Stimulated activated CD4-positive, alpha-beta T cell treated with anti-CD3 and anti-CD28 coated beads, Interleukin-15, amount 100 ng/mL, for 24 hours (primary cell): ENCODE results near the gene BLOC1S4.
"Not testable (repeated sequence)": the region's sequence is repeated elsewhere in the genome, so short reads cannot be mapped to it uniquely, and the experiment has no call there.

Experiments used
- DNase-seq: peaks from one replicate; pipeline ENCODE4 v3.0.0-alpha.2; 2020

Gene BLOC1S4

DNA sequence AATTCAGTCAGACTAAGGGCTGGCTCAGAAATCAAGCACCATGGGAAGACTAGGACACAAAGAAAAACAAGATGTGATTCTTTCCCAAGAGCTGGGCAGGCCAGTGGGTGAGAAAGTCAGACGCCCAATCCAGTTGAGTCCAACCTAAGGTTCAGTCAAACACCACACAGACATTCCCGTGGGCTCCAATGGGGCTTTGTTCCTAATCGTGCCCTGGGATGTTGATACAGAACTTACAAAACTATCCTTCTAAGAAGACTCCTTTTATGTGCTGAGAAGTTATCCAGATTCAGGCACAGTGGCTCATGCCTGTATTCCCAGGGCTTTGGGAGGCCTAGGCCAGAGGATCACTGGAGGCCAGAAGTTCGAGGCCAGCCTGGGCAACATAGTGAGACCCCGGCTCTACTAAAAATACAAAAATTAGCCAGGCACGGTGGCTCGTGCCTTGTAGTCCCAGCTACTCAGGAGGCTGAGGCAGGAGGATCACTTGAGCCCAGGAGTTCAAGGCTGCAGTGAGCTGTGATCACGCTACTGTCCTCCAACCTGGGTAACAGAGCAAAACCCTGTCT, 3.7 kb downstream of the BLOC1S4 start:
- DNase-seq, result no peak

DNA sequence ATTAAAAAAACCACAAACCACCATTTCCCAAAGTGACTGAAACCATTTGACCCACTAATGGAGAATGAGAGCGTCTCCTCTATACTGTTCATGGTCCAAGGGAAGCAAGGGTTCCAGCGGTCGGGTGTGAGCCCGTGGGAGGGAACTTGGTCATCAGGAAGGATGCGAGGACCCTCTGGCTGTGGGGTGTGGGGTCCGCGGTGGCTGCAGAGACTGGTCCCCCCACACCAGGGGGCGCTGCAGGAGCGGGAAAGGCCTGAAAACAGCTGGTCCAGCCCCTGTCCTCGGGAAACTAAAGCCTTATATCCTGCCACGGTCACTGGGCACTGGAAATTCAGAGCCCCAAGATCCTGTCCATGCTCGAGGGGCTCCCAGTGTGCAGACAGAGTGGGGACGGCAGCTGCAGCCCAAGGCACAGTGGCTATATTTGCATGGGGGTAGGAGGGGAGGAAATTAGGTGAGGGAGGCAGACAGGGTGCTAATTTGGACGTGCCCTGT, 4.3 kb downstream of the BLOC1S4 start:
- DNase-seq, result peak; percentile 89

DNA sequence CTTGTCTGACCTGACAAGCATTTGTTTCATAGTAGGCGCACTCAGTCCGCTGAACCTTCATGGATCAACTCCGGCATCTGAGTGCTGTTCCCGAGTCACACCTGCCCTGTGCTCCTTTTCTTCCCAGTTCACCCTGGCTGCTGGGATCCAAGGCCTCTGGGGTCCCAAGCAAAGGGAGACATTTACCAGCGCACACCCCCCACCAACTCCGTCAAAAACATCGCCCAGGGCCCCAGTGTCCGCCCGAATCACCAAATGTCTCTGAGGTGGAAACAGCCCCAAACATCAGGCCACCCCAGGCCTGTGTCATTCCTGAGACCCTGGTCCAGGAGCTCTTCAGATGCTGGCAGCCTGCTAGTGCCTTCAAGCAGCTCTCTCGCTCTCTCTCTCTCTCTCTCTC, 5.1 kb downstream of the BLOC1S4 start:
- DNase-seq, result no peak

DNA sequence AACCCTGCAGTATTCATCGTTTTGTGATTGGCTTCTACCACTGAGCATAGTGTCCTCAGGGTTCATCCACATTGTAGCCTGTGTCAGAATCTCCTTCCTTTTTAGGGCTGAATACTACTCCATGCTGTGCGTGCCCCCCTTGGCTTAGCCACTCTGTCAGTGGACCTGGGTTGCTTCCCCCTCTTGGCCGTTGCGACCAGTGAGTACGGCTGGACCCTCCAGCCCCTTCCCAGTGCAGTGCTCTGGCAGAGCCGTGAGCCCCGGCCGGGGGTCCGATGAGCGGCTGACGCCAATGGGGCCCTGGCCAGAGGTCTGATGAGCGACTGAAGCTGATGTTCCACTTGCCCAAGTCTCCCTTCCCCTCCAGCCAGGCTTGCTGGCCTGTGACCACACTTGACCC, 6.9 kb downstream of the BLOC1S4 start:
- no peak for DNase-seq

- DNase-seq, result no peak
Measured at GRCh38 chr4:6723851-6724250, 7.9 kb downstream of the BLOC1S4 start.

- DNase-seq, result no peak
Measured at GRCh38 chr4:6724421-6725111, 8.6 kb downstream of the BLOC1S4 start.

GRCh38 chr4:6725427-6725961, 9.5 kb downstream of the BLOC1S4 start:
- DNase-seq, result not testable (repeated sequence)

DNA sequence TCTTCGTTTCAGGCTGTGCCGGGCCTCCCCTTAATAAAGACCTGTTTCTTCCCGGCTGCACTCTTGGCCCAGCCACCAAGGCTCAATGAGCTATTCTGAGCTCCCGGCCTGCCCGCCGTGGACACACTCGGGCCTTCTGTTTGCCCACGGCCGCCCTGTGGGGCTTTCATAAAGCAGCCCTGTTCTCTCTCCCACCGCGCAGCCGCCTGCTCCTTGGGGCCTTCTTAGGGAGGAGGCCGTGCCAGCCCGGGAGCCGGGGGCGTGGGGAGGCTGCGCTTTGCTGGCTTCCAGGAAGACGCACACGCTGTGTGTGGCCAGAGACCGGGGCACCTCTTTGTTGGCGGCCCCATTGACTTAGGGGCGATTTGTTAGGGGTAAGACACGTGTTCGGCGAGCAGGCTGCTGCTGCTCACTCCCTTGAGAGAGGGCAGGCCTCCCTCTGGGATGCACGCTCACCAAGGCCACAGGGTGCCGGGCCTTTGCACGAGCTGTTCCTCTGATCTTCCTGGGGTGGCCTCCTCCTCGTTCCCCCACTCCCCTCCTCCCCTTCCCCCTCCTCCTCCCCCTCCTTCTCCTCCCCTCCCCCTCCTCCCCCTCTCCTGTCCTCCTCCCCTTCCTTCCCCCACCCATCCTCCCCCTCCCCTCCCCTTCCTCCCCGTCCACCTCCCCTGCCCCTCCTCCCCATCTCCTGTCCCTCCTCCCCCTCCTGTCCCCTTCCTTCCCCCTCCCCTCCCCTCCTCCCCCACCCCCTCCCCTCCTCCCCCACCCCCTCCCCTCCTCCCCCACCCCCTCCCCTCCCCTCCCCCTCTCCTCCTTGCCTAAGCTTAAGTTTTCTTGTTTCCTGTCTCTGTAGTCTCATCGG, 11.3 kb downstream of the BLOC1S4 start:
- no peak for DNase-seq

DNA sequence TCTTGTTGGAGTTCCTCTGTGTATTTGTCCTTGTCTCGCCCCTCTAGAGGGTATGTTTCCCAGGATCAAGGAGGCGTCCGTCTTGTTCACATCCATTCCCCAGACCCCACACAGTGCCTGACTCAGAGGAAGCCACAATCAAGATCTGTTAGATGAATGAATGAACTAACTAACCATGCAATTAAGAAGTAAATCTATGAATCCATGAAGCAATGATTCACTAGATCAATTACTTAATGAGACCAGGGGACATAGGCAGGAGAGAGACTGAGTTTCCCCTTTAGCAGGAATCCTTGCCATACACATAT, 11.9 kb downstream of the BLOC1S4 start:
- no peak for DNase-seq

- no peak for DNase-seq
Measured at GRCh38 chr4:6728320-6729029, 12.5 kb downstream of the BLOC1S4 start.

DNA sequence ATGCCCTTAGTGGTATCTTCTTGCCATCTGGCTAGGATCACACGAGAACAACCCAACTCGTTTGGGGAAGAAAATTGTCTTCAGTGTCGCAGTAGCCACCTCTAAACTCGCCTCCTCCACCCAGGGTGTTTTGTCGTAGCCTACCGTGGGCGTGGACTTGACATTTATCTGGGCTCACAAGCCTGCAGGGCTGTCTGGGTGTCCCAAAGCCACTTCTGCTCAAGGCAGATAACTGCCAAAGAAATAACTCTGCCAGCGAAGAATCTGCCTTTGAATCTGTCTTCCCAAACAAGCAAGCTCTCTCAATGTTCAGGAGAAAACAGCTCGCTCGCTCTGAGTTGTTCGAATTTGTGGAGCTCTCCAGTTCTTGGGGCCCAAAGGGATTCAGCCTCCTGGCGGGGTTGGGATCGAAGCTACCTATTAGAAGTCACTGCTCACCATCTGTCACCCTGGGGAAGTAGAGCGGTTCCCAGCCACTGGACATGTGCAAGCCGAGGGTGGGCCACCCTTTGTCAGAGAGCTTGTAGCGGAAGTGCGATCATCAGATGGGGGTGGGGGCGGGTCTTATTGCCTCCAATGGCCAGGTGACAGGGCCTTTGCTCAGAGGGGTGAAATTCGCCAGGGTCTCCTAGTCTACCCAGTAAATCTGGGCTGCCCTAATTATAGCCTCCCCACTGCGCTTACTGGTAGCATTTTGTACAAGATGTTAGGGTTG, 14.8 kb downstream of the BLOC1S4 start:
- DNase-seq, result no peak

GRCh38 chr4:6731318-6731675, 15.3 kb downstream of the BLOC1S4 start:
- no peak for DNase-seq

GRCh38 chr4:6731780-6732179, 15.8 kb downstream of the BLOC1S4 start:
- no peak for DNase-seq

GRCh38 chr4:6732441-6733357, 16.7 kb downstream of the BLOC1S4 start:
- DNase-seq, result no peak

GRCh38 chr4:6733358-6734164, 17.6 kb downstream of the BLOC1S4 start:
- no peak for DNase-seq

DNA sequence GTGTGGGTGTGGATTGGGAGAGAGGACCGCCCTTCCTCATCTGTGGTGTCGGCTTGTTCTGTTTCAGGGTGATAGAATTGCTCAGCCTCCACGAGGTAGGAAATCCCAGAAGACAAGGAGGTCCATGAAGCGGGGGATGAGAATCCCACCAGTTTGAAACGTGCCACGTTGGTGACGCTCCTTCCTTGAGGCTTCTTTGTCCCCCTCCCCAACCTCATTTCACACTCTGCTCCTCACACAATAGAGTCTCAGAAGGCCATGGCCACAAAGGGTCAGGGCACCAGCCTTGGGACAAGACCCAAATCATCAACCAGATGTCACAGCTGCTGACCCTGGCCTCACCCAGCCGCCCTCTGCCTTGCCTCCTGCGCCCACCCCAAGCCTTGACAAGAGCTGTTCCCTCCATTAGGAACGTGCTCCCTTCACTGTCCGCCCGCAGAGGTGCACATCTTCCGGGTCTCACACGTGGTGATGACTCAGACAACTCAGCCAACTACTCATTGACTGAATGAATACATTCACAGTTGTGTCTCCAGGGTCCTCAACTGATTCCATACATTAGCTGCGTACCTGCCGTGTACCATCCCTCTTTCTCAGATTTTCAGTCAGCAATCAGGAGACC, 18.3 kb downstream of the BLOC1S4 start:
- DNase-seq, result no peak

DNA sequence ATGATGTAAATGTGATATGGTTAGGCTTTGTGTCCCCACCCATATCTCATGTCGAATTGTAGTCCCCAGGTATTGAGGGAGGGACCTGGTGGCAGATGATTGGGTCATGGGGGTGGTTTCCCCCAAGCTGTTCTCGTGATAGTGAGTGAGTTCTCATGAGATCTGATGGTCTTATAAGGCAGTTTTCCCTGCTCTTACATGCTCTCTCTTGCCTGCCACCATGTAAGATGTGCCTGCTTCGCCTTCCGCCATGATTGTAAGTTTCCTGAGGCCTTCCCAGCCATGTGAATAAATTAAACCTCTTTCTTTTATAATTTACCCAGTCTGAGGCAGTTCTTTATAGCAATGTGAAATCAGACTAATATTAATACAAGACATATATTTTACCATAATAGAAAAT, 23.9 kb downstream of the BLOC1S4 start:
- no peak for DNase-seq

GRCh38 chr4:6740347-6740746, 24.4 kb downstream of the BLOC1S4 start:
- no peak for DNase-seq

DNA sequence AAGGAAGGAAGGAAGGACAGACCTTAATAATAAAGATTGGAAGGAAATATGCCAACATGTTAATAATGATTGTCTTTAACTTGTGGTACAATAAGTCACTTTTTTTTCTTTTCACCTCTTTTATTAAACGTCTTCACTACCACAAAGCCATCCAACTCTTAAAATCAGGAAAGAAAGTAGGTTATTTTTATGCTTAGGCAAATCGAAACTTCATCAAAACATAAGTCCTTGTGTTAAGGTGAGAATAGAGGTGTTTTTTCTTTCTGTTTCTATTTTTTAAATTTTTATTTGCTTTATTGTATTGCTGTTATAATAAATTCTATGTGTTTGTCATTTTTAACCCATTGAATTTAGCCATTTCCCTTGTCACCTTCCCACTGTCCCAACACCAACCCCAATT, 26.5 kb downstream of the BLOC1S4 start:
- DNase-seq, result no peak

DNA sequence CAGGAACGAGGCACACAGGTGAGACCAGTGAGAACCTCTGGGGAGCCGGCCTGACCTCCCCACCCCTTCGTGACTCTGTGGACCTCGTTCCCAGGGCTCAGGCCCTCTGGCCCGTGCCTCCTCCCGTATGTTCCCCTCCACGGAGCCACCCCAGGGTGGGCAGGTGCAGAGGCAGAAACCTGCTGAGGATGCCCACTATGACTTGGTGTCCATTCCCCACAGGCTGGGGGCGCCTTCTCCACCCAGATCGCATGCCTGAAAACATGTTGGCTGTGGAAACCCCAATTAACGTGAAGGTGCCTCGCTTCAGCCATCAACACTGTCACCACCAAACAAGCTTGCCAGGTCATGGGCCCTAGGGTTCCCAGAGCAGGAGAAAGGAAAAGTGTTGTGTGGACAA, 27.0 kb downstream of the BLOC1S4 start:
- no peak for DNase-seq
